HepG2 (cell line): ENCODE measurements around the gene ING1. TPM values are rescaled to one million over a fixed set of nuclear protein-coding genes. Genes with fewer than 3 reads are reported as not detected.
A peak's percentile ranks its signal among the peaks of the same experiment; 100 is the strongest.

Source experiments
- ASH2L ChIP-seq: fragments of 300-600, 200-600 bp; sonication (generic); IDR thresholded peaks from 2 replicates; pipeline ENCODE4 v1.7.0; 2017; ENCODE audit warnings: low read depth, mild to moderate bottlenecking, moderate library complexity, mixed read lengths, low read length; ENCODE audit not compliant: insufficient read length
- NBN ChIP-seq: fragments of 450-650 bp; conservative IDR thresholded peaks from 2 replicates; pipeline ENCODE4 v1.6.1; 2017
- ZNF225 ChIP-seq: sonication (generic); formaldehyde crosslinking; IDR thresholded peaks from 2 replicates; pipeline ENCODE4 v1.4.0; 2020; ENCODE audit warnings: mild to moderate bottlenecking, missing genetic modification reagents
- ZNF318 ChIP-seq: sonication (generic); formaldehyde crosslinking; IDR thresholded peaks from 2 replicates; pipeline ENCODE4 v1.4.0; 2020; ENCODE audit warnings: mild to moderate bottlenecking, missing genetic modification reagents
- polyA plus RNA-seq, 8 experiments: library from polyadenylated mRNA; depleted of rRNA in 3 of 8; stranded (reverse) in 7 of 8; unstranded in 1 of 8; fragments of >200 nt; fragmentation: Illumina TruSeq in 4 of 8; extraction: Trizol in 4 of 8; gene quantifications; 2 replicates each; pipeline versions ENCODE4 v1.2.1 to v1.2.3, GENCODE V29; 2011 to 2016; ENCODE audit warnings: low read depth in 4 of 8, missing spikeins in 1 of 8, mixed read lengths in 1 of 8; ENCODE audit not compliant: insufficient read depth in 1 of 8
- total RNA-seq, 5 experiments: library from RNA; depleted of rRNA; stranded (reverse); fragments of >200 nt; fragmentation: Illumina TruSeq; extraction: Trizol; gene quantifications; 2 replicates each; pipeline ENCODE4 v1.2.3, GENCODE V29; 2016; ENCODE audit warnings: low read depth in 1 of 5
- TF ChIP-seq, protein P1 (sequence below): sonication (generic); IDR thresholded peaks from 2 replicates; pipeline ENCODE4 v1.6.1; 2016; ENCODE audit warnings: low read depth, borderline replicate concordance

ING1 gene
- total and polyA plus RNA-seq, 2 of the 13 experiments (the other 11 are each of a cell fraction or from before 2014, with no cell fraction given): 8.1 to 16.1 TPM

DNA sequence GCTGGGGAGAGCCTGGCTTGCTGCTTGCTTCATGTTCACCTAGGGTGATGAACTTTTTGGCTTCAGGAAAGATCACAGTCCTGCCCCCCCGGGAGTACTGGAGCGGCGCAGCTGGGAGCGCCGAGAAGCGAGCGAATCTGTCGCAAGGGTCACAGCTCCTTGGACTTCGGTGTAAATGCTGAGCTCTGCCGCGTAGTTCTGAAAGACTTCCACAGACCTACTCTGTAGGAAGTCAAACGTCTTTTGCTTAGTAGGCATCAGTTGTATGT lies 2.7 kb downstream of the ING1 start (continued):
- 0 out of 2 replicates have a peak, but pooled peaks have one; percentile 1 for TF ChIP-seq ZNF318
- TF ChIP-seq, protein P1, sequence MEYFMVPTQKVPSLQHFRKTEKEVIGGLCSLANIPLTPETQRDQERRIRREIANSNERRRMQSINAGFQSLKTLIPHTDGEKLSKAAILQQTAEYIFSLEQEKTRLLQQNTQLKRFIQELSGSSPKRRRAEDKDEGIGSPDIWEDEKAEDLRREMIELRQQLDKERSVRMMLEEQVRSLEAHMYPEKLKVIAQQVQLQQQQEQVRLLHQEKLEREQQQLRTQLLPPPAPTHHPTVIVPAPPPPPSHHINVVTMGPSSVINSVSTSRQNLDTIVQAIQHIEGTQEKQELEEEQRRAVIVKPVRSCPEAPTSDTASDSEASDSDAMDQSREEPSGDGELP: peak; percentile 3; the same call in 1 of the 2 replicates
- TF ChIP-seq NBN: no peak
- TF ChIP-seq ZNF225 (CRISPR knock-in tag): 0 out of 2 replicates have a peak, but pooled peaks have one; percentile 0
- TF ChIP-seq ASH2L: peak; percentile 19
- TF ChIP-seq, all 625 proteins: peak for 7
